WI38 (cell line): ENCODE measurements around the gene LGI2.

Source experiments
- H3K4me3 ChIP-seq: 2 replicates; pipeline ENCODE4 v1.5.1; 2011; ENCODE audit warnings: low read depth, mild to moderate bottlenecking, control low read depth, low read length
- CTCF ChIP-seq: IDR thresholded peaks from 2 replicates; pipeline ENCODE4 v1.5.1; 2012; ENCODE audit warnings: low read depth, mild to moderate bottlenecking, control low read depth, low read length

The LGI2 gene

GRCh38 chr4:24970635-24971034 is 60.1 kb downstream of the LGI2 start:
- TF ChIP-seq CTCF = no peak
- H3K4me3 ChIP-seq = no peak overlapping the region

GRCh38 chr4:24970191-24970590 is 60.6 kb downstream of the LGI2 start:
- H3K4me3 ChIP-seq = no peak overlapping the region
- no peak for TF ChIP-seq CTCF

GRCh38 chr4:24969486-24969885 is 61.3 kb downstream of the LGI2 start:
- H3K4me3 ChIP-seq = no peak overlapping the region
- no peak for TF ChIP-seq CTCF

- TF ChIP-seq CTCF = no peak
- no peak overlapping the region for H3K4me3 ChIP-seq
Observed at GRCh38 chr4:24968992-24969391, 61.8 kb downstream of the LGI2 start.

- no peak overlapping the region for H3K4me3 ChIP-seq
- TF ChIP-seq CTCF = no peak
Observed at GRCh38 chr4:24968278-24968677, 62.5 kb downstream of the LGI2 start.

GRCh38 chr4:24967346-24967745 is 63.4 kb downstream of the LGI2 start:
- no peak for TF ChIP-seq CTCF
- H3K4me3 ChIP-seq = no peak overlapping the region

GRCh38 chr4:24966076-24966475 is 64.7 kb downstream of the LGI2 start:
- no peak for TF ChIP-seq CTCF
- no peak overlapping the region for H3K4me3 ChIP-seq
